ENCODE measurements around the gene XPC.

The XPC gene

GRCh38 chr3:14220933-14221332 lies 42.5 kb upstream of the XPC start:
- TF ChIP-seq FOXM1 (IDR thresholded peaks at IDR 0.05; ENCODE audit: borderline replicate concordance, low read depth) (no peak), RAD21 (IDR thresholded peaks at IDR 0.05; ENCODE audit: low read depth) (no peak), ZBTB7A (IDR thresholded peaks at IDR 0.05; ENCODE audit: low read depth) (no peak)
- TF ChIP-seq, protein P1, sequence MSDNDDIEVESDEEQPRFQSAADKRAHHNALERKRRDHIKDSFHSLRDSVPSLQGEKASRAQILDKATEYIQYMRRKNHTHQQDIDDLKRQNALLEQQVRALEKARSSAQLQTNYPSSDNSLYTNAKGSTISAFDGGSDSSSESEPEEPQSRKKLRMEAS (IDR thresholded peaks at IDR 0.05): no peak

- TF ChIP-seq EGR1 (IDR thresholded peaks at IDR 0.05) (no peak), CREB1 (IDR thresholded peaks at IDR 0.05; ENCODE audit: low read depth) (no peak), RAD21 (IDR thresholded peaks at IDR 0.05; ENCODE audit: low read depth) (no peak), TEAD4 (IDR thresholded peaks at IDR 0.05) (no peak), REST (IDR thresholded peaks at IDR 0.05; ENCODE audit: low read depth) (no peak), USF1 (IDR thresholded peaks at IDR 0.05) (no peak), FOXM1 (IDR thresholded peaks at IDR 0.05; ENCODE audit: borderline replicate concordance, low read depth) (no peak), YY1 (IDR thresholded peaks at IDR 0.05; ENCODE audit: low read depth) (no peak), TAF1 (IDR thresholded peaks at IDR 0.05; ENCODE audit: low read depth) (no peak), TCF12 (IDR thresholded peaks at IDR 0.05; ENCODE audit: low read depth) (no peak), CEBPB (IDR thresholded peaks at IDR 0.05) (no peak), ZBTB7A (IDR thresholded peaks at IDR 0.05; ENCODE audit: low read depth) (no peak), NFIC (IDR thresholded peaks at IDR 0.05) (no peak), EP300 (IDR thresholded peaks at IDR 0.05; ENCODE audit: borderline replicate concordance) (no peak)
- TF ChIP-seq, protein P1 (IDR thresholded peaks at IDR 0.05): no peak
Measured at GRCh38 chr3:14218355-14218754, 40.0 kb upstream of the XPC start.

GRCh38 chr3:14216257-14217048 lies 38.1 kb upstream of the XPC start:
- TF ChIP-seq NFIC (IDR thresholded peaks at IDR 0.05) (no peak), USF1 (IDR thresholded peaks at IDR 0.05) (peak; percentile 65)

DNA sequence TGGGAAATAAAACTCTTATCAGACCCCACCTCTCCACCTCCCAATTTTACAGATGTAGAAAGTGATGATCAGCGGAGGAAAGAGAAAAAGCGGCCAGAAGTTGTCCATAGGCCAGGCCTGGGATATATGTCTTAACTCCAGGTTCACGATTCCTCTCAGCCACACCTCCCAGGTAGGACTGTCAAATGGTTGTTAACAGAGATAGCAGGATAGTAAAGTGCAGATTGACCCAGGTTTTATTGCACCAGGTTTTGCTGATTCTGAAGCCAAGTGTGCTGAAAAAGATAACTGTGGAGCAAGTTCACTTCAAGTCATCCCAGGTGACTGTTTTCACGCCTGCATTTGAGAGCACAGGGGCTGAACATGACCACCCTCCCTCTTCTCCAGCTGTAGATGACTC lies 36.4 kb upstream of the XPC start:
- no peak for TF ChIP-seq YY1 (IDR thresholded peaks at IDR 0.05; ENCODE audit: low read depth)

- TF ChIP-seq TAF1 (IDR thresholded peaks at IDR 0.05; ENCODE audit: low read depth) (no peak), EGR1 (IDR thresholded peaks at IDR 0.05) (no peak), NFIC (IDR thresholded peaks at IDR 0.05) (no peak), EP300 (IDR thresholded peaks at IDR 0.05; ENCODE audit: borderline replicate concordance) (no peak), CEBPB (IDR thresholded peaks at IDR 0.05) (no peak), REST (IDR thresholded peaks at IDR 0.05; ENCODE audit: low read depth) (no peak), USF1 (IDR thresholded peaks at IDR 0.05) (no peak)
- TF ChIP-seq, protein P1 (IDR thresholded peaks at IDR 0.05): no peak
Measured at GRCh38 chr3:14213066-14213774, 34.8 kb upstream of the XPC start.

DNA sequence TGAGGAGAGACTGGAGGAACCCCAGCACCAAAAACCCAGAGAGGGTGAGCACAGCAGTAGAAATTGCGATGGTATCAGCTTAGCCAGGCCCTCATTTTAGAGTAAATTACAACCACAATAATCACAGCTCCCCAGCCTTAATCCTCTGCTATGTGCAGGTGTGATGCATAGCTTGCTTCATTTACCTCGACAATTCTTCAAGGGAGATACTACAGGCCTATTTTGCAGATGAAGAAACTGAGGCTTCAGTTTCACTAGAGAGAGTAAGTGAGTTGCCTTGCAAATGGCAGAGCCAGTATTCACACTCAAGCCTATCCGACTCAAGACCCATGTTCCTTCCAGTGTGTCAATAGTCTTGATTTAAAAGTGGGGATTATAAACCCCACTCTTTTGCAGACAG lies 33.6 kb upstream of the XPC start:
- TF ChIP-seq TAF1 (IDR thresholded peaks at IDR 0.05; ENCODE audit: low read depth) (no peak), CREB1 (IDR thresholded peaks at IDR 0.05; ENCODE audit: low read depth) (no peak), NFIC (IDR thresholded peaks at IDR 0.05) (no peak), USF1 (IDR thresholded peaks at IDR 0.05) (no peak)

Data from Ishikawa (cell line).